Measurements from ENCODE around the gene SRP68. TPM values are rescaled to one million over a fixed set of nuclear protein-coding genes. Genes with fewer than 3 reads are reported as not detected.

The SRP68 gene
- polyA plus RNA-seq, 1 of the 3 experiments (the other 2 are of a cell fraction) = 76.8 TPM

DNA sequence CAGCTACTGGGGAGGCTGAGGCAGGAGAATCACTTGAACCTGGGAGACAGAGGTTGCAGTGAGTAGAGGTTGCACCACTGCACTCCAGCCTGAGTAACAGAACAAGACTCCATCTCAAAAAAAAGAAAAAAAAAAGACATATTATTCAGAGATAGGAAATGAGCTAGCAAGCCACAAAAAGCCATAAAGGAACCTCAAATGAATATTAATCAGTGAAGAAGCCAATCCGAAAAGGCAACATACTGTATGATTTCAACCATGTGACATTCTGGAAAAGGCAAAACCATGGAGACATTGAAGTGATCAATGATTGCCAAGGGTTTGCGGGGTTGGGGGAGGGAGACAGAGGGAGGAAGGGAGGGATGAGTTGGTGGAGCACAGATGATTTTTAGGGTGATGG lies 39.6 kb upstream of the SRP68 start:
- Histone ChIP-seq H3K4me1 (ENCODE audit: control insufficient read depth in 1 of 2, insufficient read depth in 2 of 2, low read depth in 1 of 2, low read length in 1 of 2) (no peaks in the 10 kb centered on the region), H3K9me3 (no peaks in the 10 kb centered on the region), H3K4me3 (ENCODE audit: low read depth in 2 of 2, low read length in 1 of 2) (no peak overlapping the region), H2AFZ (ENCODE audit: low read depth) (no peak overlapping the region), H3K4me2 (no peak overlapping the region), H3K79me2 (ENCODE audit: insufficient read depth) (no peaks in the 10 kb centered on the region), H3K36me3 (replicated peaks in 1 of 2; ENCODE audit: control insufficient read depth in 1 of 2, insufficient read depth in 2 of 2, low read length in 1 of 2) (no peaks in the 10 kb centered on the region), H3K27me3 (ENCODE audit: insufficient read depth) (no peaks in the 10 kb centered on the region; the same call in 1 of the 2 replicates), H3F3A (replicated peaks; ENCODE audit: insufficient read depth) (no peaks in the 10 kb centered on the region), H3K9ac (no peak overlapping the region), H3K27ac (ENCODE audit: low read depth in 2 of 2, low read length in 1 of 2) (no peak overlapping the region), H4K20me1 (ENCODE audit: insufficient read depth) (no peaks in the 10 kb centered on the region), H3K9me2 (no peaks in the 10 kb centered on the region)
- 86% methylated on average over 2 of the region's 2 CpGs for WGBS (ENCODE audit: low lambda C conversion rate)
- CTCF ChIA-PET = interaction anchor here (1.1 to 5.9 kb wide), 5 partner anchors 10 to 168 kb away, joined by 3 to 37 read pairs (median 5); partner anchors contain the start of gene CDK3
- POLR2A ChIA-PET = no interaction called here
- DNase-seq = no peak
- TF ChIP-seq POLR2AphosphoS5 (IDR thresholded peaks at IDR 0.05; ENCODE audit: low read depth, low read length) (no peak), TCF12 (IDR thresholded peaks at IDR 0.05) (no peak)

DNA sequence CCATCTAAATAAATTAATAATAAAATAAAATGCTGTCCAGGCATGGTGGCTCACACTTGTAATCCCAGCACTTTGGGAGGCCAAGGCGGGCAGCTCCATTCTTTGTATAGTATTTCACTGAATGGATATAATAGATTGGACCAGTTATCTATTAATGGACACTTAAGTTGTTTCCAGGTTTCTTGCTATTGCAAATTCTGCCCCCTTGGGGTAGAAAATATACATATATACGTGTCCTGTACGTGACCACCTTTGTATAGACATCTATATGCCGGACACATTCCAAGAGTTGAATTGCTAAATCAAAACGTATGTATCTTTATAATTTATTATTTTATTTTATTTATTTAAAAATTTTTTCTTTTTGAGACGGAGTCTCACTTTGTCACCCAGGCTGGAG lies 35.2 kb upstream of the SRP68 start:
- H3K4me2 ChIP-seq = no peak overlapping the region
- H4K20me1 ChIP-seq (ENCODE audit: insufficient read depth) = no peaks in the 10 kb centered on the region
- H3K27ac ChIP-seq (ENCODE audit: low read depth in 2 of 2, low read length in 1 of 2) = no peak overlapping the region
- ChIA-PET CTCF (interaction anchor here (0.5 to 7.3 kb wide), 20 partner anchors 10 to 180 kb away, joined by 3 to 53 read pairs (median 3); partner anchors contain the start of gene CDK3), POLR2A (no interaction called here)
- DNase-seq = peak; percentile 38
- peaks cover 11% of the 10 kb centered on the region for H3K79me2 ChIP-seq (ENCODE audit: insufficient read depth)
- H3K9me3 ChIP-seq = no peaks in the 10 kb centered on the region
- no peaks in the 10 kb centered on the region for H3K9me2 ChIP-seq
- no peak overlapping the region for H3K9ac ChIP-seq
- H3F3A ChIP-seq (replicated peaks; ENCODE audit: insufficient read depth) = peaks cover 12% of the 10 kb centered on the region
- H3K4me1 ChIP-seq (ENCODE audit: control insufficient read depth in 1 of 2, insufficient read depth in 2 of 2, low read depth in 1 of 2, low read length in 1 of 2) = peaks cover 3 to 11% of the 10 kb centered on the region in 2 experiments; a peak in 2 of 4 replicates
- TF ChIP-seq RCOR1 (IDR thresholded peaks at IDR 0.05; ENCODE audit: low read length) = no peak
- no peak for TF ChIP-seq MXI1 (IDR thresholded peaks at IDR 0.05; ENCODE audit: low read depth, low read length)
- TF ChIP-seq, protein P1, sequence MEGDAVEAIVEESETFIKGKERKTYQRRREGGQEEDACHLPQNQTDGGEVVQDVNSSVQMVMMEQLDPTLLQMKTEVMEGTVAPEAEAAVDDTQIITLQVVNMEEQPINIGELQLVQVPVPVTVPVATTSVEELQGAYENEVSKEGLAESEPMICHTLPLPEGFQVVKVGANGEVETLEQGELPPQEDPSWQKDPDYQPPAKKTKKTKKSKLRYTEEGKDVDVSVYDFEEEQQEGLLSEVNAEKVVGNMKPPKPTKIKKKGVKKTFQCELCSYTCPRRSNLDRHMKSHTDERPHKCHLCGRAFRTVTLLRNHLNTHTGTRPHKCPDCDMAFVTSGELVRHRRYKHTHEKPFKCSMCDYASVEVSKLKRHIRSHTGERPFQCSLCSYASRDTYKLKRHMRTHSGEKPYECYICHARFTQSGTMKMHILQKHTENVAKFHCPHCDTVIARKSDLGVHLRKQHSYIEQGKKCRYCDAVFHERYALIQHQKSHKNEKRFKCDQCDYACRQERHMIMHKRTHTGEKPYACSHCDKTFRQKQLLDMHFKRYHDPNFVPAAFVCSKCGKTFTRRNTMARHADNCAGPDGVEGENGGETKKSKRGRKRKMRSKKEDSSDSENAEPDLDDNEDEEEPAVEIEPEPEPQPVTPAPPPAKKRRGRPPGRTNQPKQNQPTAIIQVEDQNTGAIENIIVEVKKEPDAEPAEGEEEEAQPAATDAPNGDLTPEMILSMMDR (IDR thresholded peaks at IDR 0.05) = peak; percentile 55
- TF ChIP-seq, protein P2, sequence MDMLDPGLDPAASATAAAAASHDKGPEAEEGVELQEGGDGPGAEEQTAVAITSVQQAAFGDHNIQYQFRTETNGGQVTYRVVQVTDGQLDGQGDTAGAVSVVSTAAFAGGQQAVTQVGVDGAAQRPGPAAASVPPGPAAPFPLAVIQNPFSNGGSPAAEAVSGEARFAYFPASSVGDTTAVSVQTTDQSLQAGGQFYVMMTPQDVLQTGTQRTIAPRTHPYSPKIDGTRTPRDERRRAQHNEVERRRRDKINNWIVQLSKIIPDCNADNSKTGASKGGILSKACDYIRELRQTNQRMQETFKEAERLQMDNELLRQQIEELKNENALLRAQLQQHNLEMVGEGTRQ (IDR thresholded peaks at IDR 0.05; ENCODE audit: borderline replicate concordance, low read depth, low read length) = no peak
- TF ChIP-seq RAD21 (IDR thresholded peaks at IDR 0.05; ENCODE audit: low read length) = peak; percentile 33; the same call in 1 of the 2 replicates
- TF ChIP-seq RFX5 (IDR thresholded peaks at IDR 0.05; ENCODE audit: low read length) = no peak
- H3K4me3 ChIP-seq (ENCODE audit: low read depth in 2 of 2, low read length in 1 of 2) = no peak overlapping the region
- no peaks in the 10 kb centered on the region; the same call in 1 of the 2 replicates for H3K27me3 ChIP-seq (ENCODE audit: insufficient read depth)
- WGBS (ENCODE audit: low lambda C conversion rate) = 80% methylated on average over 6 of the region's 6 CpGs
- peaks cover 0 to 3% of the 10 kb centered on the region in 2 experiments for H3K36me3 ChIP-seq (replicated peaks in 1 of 2; ENCODE audit: control insufficient read depth in 1 of 2, insufficient read depth in 2 of 2, low read length in 1 of 2)
- no peak overlapping the region for H2AFZ ChIP-seq (ENCODE audit: low read depth)
